HG03108 (cell line): Measurements from ENCODE around the gene AMER3.

Source experiments
- ATAC-seq: cut with Tn5 transposase; IDR thresholded peaks from one replicate; pipeline ENCODE4 v1.9.1; 2021; ENCODE audit warnings: moderate library complexity; ENCODE audit not compliant: unreplicated experiment

Gene AMER3

DNA sequence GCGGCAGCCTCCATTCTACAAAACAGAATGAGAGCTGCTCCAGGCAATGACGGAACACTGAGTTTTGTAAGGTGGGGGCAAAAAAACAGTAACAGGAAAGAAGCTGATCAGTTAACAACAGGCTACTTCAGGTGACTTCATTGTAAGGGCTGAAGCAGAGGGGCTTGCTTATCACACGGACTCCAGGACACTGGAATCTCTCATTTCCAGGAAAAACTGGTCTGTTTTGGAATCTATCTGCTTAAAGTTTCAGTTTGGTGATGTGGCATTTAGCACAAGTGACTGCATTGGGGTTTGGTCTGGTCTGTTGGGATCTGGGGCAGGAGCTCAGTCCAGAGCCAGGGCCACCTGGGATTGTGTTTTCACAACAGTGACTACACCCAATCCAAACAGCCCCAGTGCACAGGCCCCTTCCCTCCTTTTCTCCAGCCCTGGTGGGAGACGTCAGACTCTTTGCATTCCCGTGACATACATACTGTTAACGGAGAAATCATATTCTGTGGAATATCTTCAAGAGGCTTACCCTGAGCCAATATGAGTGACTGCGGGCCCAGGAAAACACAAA lies 14.1 kb downstream of the AMER3 start:
- no peak for ATAC-seq

DNA sequence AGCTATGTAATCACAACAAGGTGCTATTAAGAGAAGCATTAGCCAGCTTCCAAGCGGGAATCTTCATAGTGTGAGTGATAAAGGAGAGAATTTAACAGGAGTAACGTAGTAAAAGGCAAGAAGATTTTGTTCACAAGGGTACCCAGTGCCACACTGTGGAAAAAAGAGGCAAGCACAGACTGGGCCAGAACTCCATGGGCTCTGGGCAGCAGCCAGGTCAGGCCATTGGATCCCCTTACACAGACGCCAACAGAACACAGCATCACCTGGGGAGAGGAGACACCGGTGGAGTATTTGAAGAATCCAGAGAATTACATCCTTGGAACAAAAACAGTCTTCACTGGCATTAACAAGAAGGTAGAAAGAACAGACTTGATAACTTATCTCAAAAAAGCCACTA lies 21.2 kb downstream of the AMER3 start:
- ATAC-seq, result no peak

DNA sequence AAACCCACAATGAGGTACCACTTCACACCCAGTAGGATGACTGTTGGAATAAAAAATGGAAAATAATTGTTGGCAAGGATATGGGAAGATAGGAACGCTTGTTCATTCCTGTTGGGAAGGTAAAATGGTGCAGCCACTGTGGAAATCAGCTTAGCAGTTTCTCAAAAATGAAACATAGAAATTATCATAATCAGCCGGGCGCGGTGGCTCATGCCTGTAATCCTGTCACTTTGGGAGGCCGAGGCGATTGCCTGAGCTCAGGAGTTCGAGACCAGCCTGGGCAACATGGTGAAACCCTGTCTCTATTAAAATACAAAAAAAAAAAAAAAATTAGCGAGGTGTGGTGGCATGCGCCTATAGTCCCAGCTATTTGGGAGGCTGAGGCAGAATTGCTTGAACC lies 23.4 kb downstream of the AMER3 start:
- ATAC-seq, result no peak

DNA sequence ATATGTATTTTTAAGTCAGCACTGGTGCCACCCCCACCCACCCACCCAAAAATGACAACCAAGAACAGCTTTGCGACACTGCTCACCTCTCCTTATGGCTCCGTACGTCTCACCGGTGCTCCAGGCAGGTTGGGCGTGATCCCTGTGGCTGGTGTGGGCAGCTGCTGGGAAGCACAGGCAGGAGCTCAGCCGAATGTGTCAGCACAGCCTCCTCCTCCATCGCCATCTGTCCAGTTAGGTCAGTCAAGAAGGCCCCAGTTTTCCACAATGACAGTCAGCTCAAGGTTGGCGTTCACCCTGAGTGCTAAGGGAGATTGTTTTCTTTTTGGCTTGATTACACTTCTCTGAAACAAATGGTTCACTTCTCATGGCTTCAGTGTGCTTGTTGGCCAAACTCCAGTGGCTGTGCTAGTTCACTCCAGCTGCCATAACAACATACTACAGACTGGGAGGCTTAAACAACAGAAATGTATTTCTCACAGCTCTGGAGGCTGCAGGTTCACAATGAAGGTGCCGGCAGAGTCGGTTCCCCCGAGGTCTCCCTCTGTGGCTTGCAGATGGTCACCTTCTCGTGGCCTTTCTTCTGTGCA lies 30.2 kb downstream of the AMER3 start:
- no peak for ATAC-seq

DNA sequence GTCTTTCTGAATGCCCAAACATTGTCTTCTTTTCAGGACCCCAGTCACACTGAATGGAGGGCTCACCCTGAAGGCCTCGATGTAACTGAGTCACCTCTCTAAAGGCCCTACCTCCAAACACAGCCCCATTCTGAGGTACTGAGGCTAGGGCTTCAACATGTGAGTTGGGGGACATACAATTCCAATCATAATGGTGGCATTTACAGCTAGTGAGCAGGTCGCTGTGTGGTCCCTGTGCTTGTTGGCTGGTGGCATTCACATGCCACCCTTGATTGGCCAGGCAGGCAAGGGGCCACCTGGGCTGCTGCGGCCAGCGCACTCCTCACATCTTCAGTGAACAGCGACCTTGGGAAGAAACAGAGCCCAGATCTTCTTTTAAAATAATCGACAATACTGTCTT lies 30.7 kb downstream of the AMER3 start:
- ATAC-seq, result no peak

DNA sequence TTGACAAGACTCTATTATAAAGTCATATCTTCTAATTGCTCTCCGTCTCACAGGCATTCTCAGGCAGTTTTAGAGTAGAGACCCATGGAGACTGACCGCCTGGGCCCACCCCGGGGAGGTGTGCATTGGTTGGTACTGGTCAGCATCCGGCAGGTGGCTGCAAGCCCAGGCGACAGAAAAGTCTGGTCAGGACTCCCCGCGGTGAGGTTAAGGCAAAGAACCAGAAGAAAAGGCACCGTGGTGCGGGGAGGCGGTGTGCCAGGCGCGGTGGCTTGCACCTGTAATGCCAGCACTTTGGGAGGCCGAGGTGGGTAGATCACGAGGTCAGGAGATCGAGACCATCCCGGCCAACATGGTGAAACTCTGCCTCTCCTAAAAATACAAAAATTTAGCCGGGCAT lies 32.5 kb downstream of the AMER3 start:
- ATAC-seq, result no peak

DNA sequence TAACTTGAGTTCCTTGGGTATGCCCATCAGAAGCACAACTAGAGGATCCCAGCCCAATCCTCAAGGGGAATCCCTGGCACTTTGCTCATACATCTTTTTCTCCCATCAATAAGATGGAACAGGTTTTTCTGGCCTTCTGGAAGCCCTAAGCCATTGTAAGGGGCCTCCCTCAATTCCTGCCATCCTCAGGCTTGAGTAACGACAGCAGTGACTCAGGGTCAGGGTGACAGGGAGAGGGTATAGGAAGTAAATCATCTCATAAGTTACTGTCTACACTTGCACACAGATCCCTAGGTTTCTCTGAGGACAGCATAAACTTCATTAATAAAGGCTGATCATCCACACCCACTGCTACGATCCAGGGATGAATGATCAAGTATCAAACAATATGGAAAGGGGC lies 35.0 kb downstream of the AMER3 start:
- ATAC-seq, result no peak

DNA sequence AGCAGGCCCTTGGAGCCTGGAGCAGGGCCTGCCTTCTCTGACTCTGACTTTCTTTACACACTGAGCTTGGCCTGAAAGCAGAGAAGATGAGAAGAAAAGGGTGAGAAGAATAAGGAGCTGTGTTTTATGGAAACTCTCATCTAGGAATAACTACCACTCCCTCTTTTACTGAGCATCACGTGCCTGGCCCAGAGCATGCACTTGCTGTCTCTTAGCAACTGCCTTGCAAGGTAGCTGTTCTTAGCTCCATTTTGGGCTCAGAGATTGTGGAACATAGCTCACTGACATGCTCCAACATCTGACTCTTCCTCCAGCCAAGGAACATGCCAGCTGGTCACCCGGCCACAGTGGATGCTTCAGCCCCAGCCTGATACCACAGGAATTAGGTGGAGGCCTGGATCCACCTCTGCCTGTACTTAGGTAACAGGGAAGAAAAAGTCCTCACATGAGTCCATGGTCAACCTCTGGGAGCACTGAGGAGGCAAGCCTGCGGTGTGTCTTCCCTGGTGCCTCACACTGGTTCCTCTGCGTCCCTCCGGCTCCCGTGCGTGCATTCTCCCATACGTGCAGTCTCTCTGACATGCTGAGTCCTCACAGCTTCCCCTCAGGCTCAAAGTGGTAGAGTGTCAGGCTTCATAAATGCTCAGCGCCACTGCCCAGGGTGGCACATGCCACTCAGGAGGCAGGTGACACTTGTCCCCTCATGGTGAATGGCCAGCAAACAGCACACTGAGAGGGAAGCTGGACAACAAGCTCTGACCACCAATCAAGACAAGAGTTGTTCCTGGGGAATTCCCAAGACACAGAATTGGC lies 35.7 kb downstream of the AMER3 start:
- ATAC-seq, result no peak

DNA sequence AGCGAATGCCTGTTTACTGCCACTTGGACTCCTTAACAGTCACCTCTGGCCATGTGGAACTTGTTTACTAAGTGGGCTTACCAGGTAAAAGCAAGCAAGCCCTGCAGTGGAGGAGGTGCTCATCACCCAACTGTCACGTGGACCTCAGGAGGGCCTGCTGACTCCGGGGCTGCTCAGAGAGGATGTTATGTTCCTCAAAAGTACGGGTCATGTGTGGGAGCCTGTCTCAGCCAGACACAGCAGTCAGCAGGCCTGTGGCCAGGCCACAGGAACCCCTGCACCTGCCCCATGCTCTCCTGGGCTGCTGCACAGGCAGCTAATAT lies 36.2 kb downstream of the AMER3 start:
- ATAC-seq, result no peak

DNA sequence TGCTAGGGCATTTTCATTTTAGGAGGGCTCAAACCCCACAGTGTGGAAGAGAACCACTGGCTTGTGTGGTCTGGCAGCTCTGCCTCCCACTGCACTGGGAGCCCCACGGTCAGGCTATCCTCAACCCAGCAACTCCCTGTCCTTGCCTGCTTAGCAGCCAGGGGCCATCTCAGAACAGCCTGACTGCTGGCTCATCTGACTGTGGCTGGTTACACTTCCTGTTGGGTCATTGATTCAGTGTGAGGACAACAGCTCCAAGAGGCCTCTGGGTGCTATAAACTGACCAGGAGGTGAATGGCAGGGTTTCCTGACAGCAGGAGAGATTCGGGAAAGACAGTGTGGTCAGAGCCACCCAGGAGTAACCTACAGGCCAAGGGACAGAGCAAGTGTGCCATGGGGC lies 40.1 kb downstream of the AMER3 start:
- no peak for ATAC-seq

DNA sequence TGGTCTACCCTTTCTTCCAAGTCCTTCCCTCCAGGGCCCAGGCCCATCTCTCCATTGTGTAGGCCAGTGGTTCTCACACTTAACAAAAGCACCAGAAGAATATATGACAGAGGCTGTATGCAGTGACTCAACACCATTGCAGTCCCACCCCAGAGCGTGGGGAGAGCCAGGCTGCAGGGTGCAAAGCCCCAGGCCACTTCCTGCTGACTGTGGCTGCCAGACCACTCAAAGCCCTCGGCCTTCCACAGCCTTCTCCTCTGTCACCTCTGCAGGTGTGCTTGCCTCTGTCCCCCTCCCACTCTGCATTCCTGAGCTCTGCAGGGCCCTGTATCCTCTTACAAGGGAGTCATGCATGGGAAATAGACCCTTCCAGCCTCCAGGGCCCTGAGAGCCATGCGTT lies 41.0 kb downstream of the AMER3 start:
- ATAC-seq, result no peak

DNA sequence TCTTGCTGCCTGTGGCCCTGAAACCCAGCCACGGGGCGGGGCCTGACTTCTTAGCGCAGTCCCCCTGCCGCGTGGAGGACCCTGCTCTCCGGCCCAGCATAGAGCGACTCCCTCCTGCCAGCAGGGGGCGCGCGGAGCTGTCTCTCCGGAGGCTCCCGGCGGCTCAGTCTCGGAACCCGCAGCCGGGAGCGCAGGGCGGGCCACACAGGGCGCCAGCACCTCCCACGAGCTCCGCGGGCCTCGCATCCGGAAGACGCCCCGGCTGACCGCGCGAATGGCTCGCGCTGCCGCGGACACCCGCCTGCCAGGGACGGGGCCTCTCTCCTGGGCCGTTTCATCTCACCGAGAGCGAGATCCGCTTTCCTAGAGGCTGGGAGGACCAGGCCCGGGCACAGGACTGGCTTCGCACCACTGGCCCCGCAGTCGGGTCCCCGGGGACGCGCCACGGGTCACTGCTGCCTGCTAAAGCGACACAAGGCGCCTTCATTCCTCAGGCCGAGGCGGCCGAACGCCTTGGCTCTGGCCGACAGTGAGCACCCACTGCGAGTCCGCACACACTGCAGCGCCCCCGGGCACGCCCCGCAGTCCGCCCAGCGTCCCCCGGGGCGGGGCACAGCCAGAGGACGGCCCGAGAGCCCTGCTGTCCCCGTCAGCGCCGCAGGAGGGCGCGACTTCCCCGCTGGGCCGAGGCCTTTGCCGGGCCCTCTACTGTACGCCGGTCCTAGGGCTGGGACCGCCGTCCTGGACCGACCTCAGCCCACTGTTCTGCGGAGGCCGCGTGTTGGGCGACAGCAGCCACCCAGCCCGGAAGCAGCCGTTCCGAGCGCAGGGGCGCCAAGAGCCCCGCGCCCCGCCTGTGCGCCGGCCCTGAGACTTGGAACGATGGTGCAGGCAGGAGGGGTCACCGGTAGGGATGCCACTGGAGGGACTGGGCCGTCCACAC lies 42.4 kb downstream of the AMER3 start:
- ATAC-seq, result peak; percentile 93

DNA sequence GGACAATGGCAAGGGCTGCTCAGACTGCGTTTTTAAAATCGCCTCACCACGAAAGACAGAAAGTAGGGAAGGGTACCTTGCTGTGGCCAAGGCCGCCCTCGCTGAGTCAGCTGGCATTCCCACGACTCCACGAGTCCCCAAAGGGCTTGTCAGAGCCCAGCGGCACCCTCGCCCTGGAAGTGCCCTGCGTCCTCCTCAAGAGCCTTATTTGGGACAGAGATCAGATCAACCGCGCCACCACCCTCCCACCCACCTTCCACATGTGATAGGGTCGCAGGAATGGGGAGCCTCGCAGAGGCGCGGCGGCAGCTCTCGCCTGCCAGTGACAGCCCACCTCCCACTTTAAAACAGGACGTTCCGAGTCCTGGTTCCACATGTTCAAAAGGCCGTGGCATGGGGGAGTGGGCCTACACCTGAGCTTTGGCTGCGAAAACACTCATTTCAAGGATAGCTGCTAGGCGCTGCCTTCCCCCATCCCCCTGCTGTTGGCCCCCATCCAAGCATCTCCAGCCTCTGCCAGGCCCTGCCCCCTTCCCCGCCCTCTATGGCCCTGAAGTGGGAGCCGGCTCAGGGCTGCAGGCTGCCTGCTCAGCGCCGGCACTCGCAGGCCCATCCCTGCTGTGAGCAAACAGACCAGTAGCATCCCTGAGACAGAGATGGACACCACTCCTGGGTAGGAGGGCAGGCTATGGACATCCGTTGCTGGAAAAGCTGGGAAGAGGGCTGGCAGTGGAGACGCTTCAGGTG lies 43.3 kb downstream of the AMER3 start:
- no peak for ATAC-seq

DNA sequence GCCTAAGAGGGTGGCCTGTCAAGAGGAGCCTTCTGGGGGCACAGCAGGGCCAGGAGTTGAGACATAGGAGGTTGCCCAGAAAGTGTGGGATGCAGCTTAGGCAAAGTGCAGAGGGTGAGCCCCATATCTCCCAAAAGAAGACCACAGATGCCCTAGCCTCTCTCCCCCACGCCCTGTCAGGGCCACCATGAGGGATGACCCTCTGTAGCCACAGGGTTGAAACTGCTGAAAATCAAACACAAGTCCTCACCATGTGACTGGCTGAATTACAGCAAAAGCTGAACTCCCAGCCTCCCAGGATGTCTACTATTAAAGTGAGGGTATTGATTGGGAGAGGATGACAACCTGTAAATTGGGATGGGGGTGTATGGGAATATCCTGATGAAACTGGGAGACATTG lies 44.0 kb downstream of the AMER3 start:
- ATAC-seq, result no peak

DNA sequence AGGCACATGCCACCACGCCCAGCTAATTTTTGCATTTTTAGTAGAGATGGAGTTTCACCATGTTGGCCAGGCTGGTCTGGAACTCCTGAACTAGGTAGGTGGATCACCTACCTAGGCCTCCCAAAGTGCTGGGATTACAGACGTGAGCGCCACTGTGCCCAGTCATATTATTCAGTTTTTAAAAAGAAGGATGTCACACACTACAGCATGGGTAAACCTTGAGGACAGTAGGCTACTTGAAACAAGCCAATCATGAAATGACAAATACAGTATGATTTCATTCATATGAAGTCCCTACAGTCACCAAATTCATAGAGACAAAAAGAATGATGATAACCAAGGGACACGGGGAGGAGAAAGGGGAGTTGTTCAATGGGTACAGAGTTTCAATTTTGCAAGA lies 50.3 kb downstream of the AMER3 start:
- no peak for ATAC-seq

DNA sequence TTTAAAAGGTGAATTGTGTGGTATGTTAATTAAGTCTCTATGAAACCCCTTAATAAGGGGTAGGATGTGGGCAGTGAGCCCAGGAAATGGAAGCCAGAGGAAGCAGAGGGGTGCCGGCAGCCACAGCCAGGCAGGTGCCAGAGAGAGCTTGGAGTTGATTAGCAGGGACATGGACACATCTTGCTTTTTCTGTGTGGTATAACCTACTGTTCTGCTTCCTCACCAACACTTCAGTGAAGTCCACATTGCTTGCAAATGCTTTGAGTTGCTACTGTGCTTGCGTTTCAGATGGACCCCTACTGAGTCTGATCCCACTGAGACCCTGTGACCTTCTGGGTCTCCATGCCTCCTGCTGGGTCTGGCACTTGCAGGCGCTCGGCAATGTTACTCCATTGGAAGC lies 51.0 kb downstream of the AMER3 start:
- no peak for ATAC-seq

DNA sequence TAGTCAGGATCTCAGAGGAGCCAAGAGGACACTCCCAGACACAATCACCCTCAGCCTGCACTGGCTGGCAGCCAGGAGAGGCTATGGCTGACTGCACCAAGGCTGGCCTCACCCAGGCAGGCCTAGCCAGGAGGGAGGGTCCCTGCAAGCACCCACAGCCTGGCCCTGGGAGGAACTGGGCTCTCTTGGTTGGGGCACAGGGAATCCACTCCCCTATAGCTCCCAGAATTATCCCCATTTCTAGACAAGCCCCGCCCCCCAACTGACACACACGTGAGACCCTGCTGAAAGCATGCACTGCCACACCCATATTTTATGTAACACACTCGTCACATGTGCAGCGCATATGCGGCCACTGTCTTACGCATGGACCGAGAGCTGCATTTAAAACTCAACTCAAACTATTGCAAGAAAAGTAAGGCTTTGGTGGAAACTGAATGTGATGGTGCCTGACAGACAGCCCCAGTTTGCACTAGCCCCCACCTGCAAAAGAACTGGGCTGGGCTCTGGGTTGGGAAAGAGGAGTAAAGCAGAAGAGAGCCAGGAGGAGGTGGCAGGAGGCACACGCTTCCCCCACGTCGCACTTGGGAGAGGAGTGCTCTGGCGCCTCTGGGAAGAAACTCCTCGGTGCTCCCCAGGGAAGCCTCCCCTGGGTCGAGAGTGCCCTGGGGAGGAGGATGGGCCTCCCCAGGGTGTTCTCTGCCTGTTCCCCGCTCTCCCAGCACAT lies 52.5 kb downstream of the AMER3 start:
- ATAC-seq, result no peak

DNA sequence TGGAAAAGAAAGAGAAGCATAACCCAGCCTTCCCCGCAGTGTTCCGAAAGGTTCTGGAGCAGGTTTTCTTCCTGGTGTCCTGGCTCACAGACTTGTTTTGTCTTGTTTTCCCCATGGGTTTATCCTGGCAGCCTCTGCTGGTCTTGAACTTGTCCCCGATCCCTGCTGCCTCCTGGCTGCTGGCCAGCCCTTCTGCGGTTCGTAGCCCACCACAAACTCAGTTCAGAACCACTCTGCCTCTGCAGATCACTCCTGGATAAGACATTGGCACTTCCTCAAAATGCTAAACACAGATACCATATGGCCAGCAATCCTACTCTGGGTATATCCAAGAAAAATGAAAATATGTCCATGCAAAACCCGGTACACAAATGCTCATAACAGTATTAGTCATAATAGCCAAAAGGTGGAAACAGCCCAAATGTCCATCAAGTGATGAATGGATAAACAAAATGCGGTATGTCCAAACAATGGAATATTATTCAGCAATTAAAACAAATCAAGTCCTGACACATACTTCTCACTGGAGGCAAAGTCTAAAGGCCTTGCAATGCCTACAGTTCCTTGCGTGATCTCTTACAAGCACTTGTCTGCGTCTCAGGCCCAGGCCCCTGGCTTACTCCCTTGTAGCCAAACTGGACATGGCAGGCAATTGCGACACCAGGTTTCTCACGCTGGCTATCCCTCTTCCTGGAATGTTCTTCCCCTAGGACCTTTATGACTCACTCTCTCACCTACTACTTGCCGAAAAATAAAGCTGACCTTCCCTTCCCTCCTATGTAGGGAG lies 53.3 kb downstream of the AMER3 start:
- ATAC-seq, result no peak

DNA sequence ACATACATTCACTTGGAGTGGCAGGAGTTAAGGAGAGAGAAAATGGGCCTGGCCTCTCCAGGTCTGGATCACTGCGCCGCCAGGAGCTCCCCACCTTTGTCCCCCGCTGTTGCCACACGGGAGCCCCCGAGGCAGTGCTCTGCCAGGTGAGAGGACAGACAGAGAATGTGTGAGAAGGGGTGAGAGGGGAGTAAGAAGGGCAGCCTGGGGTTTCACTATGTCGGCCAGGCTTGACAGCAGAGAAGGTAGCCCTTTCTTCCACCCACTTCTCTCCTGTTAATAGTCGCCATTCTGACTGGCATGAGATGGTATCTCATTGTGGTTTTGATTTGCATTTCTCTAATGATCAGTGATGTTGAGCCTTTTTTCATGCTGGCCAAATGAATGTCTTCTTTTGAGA lies 55.1 kb downstream of the AMER3 start:
- ATAC-seq, result no peak
